ENCODE measurements around the gene HYCC1. TPM values are rescaled to one million over a fixed set of nuclear protein-coding genes. Genes with fewer than 3 reads are reported as not detected.
"Not testable (repeated sequence)": the region's sequence is repeated elsewhere in the genome, so short reads cannot be mapped to it uniquely, and the experiment has no call there.

HYCC1 gene
- total RNA-seq = 40.8 TPM
- long read RNA-seq, partial matches to known transcripts = 0 of 6 reads
- long read RNA-seq, other reads (novel, unspliced or antisense) = 4 of 6 reads

DNA sequence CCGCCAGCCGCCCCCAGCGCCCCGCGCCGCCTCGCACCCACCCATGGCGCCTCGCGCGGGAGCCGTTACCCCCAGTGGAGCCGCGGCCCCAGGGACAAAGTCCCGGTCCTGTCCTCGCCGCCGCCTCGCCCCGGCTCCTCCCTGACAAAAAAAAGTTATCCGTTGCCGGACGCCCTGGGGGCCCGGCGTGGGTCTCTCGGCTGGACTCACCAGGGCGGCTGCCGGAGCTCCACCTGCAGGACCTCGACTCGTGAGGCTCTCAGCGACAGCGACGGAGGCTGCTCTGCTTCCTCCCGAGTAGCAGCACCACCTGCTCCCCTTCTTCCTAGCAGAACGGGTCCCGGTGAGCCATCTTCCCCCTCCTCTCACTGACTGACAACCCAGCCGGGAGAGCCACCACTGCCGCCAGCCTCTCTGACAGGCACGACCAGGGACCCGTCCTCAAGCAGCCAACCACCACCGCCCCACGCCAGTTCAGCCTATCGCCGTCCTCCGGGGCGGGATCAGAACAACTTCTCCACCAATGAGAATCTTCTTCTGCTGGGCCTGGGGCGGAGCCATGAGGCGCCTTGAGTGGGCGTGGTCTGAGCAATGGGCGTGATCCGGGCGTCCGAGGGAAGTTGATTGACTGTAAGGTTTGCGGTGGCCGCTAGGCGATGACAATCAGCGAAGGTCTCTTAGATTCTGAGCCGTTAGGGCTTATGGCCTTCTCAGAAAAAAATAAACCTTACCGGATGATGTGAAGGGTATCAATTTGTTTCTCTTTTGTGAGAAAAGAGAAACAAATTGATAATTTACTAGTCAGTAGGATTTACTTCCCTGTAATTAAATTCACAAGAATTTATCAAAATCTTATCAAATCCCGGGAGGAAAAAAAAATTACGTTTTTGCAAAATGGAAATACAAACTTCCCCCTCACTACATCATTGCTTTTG, at the start of gene HYCC1:
TSS of gene HYCC1 (minus strand) at position 416 of the 935 bp plus-strand sequence. CDS start 23,019 bp downstream, outside the sequence.
- intact Hi-C loops (cut with DNase I) = loop anchor here (2.0 to 5.0 kb wide), 2 partner anchors 159 to 192 kb away; partner anchors contain the start of gene TOMM7
- DNase-seq (ENCODE audit: missing footprints) = peak; percentile 99
- peak; percentile 100 for ATAC-seq

- no peak for DNase-seq (ENCODE audit: missing footprints)
- ATAC-seq = no peak
- intact Hi-C loops (cut with DNase I) = no loop called here
These were observed 48.5 kb upstream of the HYCC1 start for GRCh38 chr7:23062452-23062851.

DNA sequence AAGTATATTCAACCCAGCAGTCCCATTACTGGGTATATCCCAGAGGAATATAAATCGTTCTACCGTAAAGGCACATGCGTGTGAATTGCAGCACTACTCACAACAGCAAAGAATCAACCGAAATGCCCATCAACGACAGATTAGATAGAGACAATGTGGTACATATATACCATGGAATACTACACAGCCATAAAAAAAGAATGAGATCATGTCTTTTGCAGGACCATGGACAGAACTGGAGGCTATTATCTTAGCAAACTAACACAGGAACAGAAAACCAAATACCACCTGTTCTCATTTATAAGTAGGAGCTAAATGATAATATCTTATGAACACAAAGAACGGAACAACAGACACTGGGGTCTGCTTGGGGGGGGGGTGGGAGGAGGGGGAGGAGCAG, 47.4 kb upstream of the HYCC1 start:
- intact Hi-C loops (cut with DNase I) = no loop called here
- DNase-seq (ENCODE audit: missing footprints) (no peak), ATAC-seq (no peak)

- intact Hi-C loops (cut with DNase I) = loop anchor here (1.0 to 5.0 kb wide), 3 partner anchors 36 to 331 kb away; partner anchors contain the start of genes IL6 and TOMM7
- no peak for ATAC-seq
- no peak for DNase-seq (ENCODE audit: missing footprints)
These were observed 44.6 kb upstream of the HYCC1 start for GRCh38 chr7:23058408-23059096.

GRCh38 chr7:23055582-23056178, 41.8 kb upstream of the HYCC1 start:
- peak; percentile 67 for ATAC-seq
- no peak for DNase-seq (ENCODE audit: missing footprints)
- intact Hi-C loops (cut with DNase I) = loop anchor here (1.0 to 5.0 kb wide), 4 partner anchors 201 to 495 kb away; partner anchors contain the start of genes IL6 and TOMM7

- DNase-seq (ENCODE audit: missing footprints); ATAC-seq; intact Hi-C loops (cut with DNase I): not testable (repeated sequence)
These were observed 37.2 kb upstream of the HYCC1 start for GRCh38 chr7:23051124-23051485.

DNA sequence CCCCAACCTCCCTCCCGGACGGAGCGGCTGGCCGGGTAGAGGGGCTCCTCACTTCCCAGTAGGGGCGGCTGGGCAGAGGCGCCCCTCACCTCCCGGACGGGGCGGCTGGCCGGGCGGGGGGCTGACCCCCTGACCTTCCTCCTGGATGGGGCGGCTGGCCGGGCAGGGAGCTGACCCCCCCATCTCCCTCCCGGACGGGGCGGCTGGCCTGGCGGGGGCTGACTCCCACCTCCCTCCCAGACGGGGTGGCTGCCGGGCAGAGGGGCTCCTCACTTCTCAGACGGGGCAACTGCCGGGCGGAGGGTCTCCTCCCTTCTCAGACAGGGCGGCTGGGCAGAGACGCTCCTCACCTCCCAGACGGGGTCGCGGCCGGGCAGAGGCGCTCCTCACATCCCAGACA, 32.4 kb upstream of the HYCC1 start:
- intact Hi-C loops (cut with DNase I); DNase-seq (ENCODE audit: missing footprints); ATAC-seq: not testable (repeated sequence)

GRCh38 chr7:23045086-23045485, 31.2 kb upstream of the HYCC1 start:
- intact Hi-C loops (cut with DNase I) = not testable (repeated sequence)

DNA sequence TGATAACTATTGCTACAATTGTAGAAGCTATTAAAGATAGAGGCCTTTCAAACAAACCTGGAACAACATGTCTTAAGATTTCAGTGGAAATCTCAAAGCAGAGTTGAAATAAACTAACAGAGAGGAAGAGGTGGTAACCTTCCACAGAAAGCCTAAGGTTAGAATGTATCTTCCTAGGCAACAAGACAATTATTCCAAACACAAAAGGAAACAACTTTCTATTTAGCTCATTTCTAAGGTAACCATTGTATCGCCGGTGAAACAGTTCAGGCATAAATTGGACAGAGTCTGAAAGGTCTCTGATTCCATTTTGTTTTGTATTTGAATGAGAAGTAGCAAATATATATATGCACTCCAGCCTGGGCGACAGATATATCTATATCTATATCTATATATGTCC, 30.7 kb upstream of the HYCC1 start:
- DNase-seq (ENCODE audit: missing footprints) (no peak), ATAC-seq (no peak)
- intact Hi-C loops (cut with DNase I) = no loop called here

More at GRCh38 chr7:23045086-23045485, 31.2 kb upstream of the HYCC1 start:
- ATAC-seq; DNase-seq (ENCODE audit: missing footprints): not testable (repeated sequence)

GRCh38 chr7:23043441-23043840, 29.5 kb upstream of the HYCC1 start:
- no peak for DNase-seq (ENCODE audit: missing footprints)
- intact Hi-C loops (cut with DNase I) = no loop called here
- ATAC-seq = no peak

DNA sequence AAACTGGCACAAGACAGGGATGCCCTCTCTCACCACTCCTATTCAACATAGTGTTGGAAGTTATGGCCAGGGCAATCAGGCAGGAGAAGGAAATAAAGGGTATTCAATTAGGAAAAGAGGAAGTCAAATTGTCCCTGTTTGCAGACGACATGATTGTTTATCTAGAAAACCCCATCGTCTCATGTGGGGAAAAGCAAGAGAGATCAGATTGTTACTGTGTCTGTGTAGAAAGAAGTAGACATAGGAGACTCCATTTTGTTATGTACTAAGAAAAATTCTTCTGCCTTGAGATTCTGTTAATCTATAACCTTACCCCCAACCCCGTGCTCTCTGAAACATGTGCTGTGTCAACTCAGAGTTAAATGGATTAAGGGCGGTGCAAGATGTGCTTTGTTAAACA, 25.7 kb upstream of the HYCC1 start:
- intact Hi-C loops (cut with DNase I); ATAC-seq; DNase-seq (ENCODE audit: missing footprints): not testable (repeated sequence)

DNA sequence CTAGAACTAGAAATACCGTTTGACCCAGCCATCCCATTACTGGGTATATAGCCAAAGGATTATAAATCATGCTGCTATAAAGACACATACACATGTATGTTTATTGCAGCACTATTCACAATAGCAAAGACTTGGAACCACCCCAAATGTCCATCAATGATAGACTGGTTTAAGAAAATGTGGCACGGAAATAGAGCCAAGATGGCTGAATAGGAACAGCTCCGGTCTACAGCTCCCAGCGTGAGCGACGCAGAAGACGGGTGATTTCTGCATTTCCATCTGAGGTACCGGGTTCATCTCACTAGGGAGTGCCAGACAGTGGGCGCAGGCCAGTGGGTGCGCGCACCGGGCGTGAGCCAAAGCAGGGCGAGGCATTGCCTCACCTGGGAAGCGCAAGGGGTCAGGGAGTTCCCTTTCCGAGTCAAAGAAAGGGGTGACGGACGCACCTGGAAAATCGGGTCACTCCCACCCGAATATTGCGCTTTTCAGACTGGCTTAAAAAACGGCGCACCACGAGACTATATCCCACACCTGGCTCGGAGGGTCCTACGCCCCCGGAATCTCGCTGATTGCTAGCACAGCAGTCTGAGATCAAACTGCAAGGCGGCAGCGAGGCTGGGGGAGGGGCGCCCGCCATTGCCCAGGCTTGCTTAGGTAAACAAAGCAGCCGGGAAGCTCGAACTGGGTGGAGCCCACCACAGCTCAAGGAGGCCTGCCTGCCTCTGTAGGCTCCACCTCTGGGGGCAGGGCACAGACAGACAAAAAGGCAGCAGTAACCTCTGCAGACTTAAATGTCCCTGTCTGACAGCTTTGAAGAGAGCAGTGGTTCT, 21.8 kb upstream of the HYCC1 start:
- intact Hi-C loops (cut with DNase I); ATAC-seq: not testable (repeated sequence)

DNA sequence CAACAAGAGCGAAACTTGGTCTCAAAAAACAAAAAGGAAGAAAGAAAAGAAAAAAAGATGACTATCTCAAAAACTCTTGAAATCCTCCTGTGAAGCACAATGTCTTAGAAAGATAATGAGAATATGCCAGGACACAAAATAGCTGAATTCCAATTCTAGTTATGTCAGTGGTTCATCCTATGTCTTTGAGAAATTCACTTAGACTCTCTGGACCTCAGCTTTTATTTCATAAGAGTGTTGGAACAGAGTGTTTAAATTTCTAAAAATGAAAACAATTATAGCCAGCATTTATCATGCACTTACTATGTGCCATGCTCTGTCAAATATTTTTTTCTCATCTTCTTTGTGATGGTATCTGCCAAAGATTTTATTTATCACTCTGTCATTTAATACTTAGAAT, 13.3 kb upstream of the HYCC1 start:
- ATAC-seq (no peak), DNase-seq (ENCODE audit: missing footprints) (no peak)
- intact Hi-C loops (cut with DNase I) = no loop called here

More for the DNA sequence above, 21.8 kb upstream of the HYCC1 start:
- DNase-seq (ENCODE audit: missing footprints) = not testable (repeated sequence)

- DNase-seq (ENCODE audit: missing footprints) = no peak
- intact Hi-C loops (cut with DNase I) = no loop called here
These were observed 12.2 kb upstream of the HYCC1 start for GRCh38 chr7:23026164-23026563.

GRCh38 chr7:23024454-23024853, 10.5 kb upstream of the HYCC1 start:
- intact Hi-C loops (cut with DNase I) = no loop called here
- ATAC-seq (no peak), DNase-seq (ENCODE audit: missing footprints) (no peak)

More at GRCh38 chr7:23026164-23026563, 12.2 kb upstream of the HYCC1 start:
- ATAC-seq = no peak

DNA sequence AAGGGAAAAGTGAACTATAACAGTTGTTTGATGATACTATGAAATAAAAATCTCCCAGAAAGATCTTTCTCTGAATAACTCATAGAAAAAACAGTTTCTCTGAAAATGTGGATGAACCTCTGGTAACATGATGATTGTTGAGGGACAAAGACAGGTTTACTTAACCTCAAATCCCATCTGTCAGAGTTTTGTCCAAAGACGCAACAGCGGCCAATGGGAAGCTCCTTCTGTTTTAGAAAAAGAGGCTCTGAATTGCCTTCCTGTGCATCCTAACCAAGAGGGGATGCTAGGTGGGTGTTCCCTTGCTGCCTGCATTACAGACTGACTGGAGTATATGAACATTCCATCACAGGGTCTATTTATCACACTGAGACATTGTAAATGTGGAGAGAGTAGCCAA, 8.9 kb upstream of the HYCC1 start:
- DNase-seq (ENCODE audit: missing footprints) (no peak), ATAC-seq (no peak)
- intact Hi-C loops (cut with DNase I) = loop anchor here (1.0 kb wide), 1 partner anchor 35 kb away; no protein-coding TSS in a partner anchor

- intact Hi-C loops (cut with DNase I) = loop anchor here (1.0 kb wide), 1 partner anchor 36 kb away; no protein-coding TSS in a partner anchor
- ATAC-seq (peak; percentile 48), DNase-seq (ENCODE audit: missing footprints) (no peak)
These were observed 8.4 kb upstream of the HYCC1 start for GRCh38 chr7:23022258-23022769.

GRCh38 chr7:23021596-23021995, 7.7 kb upstream of the HYCC1 start:
- intact Hi-C loops (cut with DNase I) = no loop called here
- ATAC-seq (no peak), DNase-seq (ENCODE audit: missing footprints) (no peak)
